Measurements from ENCODE around the gene CATSPERD. TPM values are rescaled to one million over a fixed set of nuclear protein-coding genes. Genes with fewer than 3 reads are reported as not detected.
A peak's percentile ranks its signal among the peaks of the same experiment; 100 is the strongest.

CATSPERD gene
- total RNA-seq, 1 experiment from 2014 or later: not detected

GRCh38 chr19:5789351-5789761 is 68.9 kb downstream of the CATSPERD start:
- Histone ChIP-seq H3K9me2 (replicated peaks; ENCODE audit: low read length) (no peaks in the 10 kb centered on the region), H3K4me2 (ENCODE audit: low read length) (no peak overlapping the region), H3K79me2 (ENCODE audit: low read length) (peaks cover 15% of the 10 kb centered on the region), H3K27ac (ENCODE audit: low read length) (no peak overlapping the region), H2AFZ (ENCODE audit: low read length) (no peak overlapping the region), H3K4me1 (ENCODE audit: insufficient read depth, low read length) (peaks cover 8% of the 10 kb centered on the region), H3K9ac (ENCODE audit: low read length) (no peak overlapping the region), H4K20me1 (ENCODE audit: low read length) (0 out of 2 replicates have a peak, but pooled peaks cover 4% of the 10 kb centered on the region), H3K4me3 (ENCODE audit: low read length) (peak overlapping the region; percentile 78), H3K9me3 (ENCODE audit: low read length) (no peaks in the 10 kb centered on the region), H3K27me3 (ENCODE audit: low read length) (no peaks in the 10 kb centered on the region), H3F3A (ENCODE audit: low read length, unreplicated experiment) (no peaks in the 10 kb centered on the region), H3K36me3 (ENCODE audit: low read depth, low read length) (peaks cover 45% of the 10 kb centered on the region)
- ATAC-seq (no peak), DNase-seq (no peak)
- POLR2A ChIA-PET (ENCODE audit: unreplicated experiment): no interaction called here
- CTCF ChIA-PET: no interaction called here
- TF ChIP-seq CTCF (conservative IDR thresholded peaks at IDR 0.05; ENCODE audit: low read depth, low read length): no peak
- no peak for TF ChIP-seq EZH2phosphoT487 (IDR thresholded peaks at IDR 0.05; ENCODE audit: borderline replicate concordance, low read length)
- no peak for TF ChIP-seq EZH2 (IDR thresholded peaks at IDR 0.05; ENCODE audit: low read length, unreplicated experiment)
- intact Hi-C loops (cut with micrococcal nuclease): no loop called here
- BruUV-seq (replicated peaks): no TSS peak

- DNase-seq: no peak
- TF ChIP-seq EZH2phosphoT487 (IDR thresholded peaks at IDR 0.05; ENCODE audit: borderline replicate concordance, low read length) (no peak), CTCF (conservative IDR thresholded peaks at IDR 0.05; ENCODE audit: low read depth, low read length) (no peak), EZH2 (IDR thresholded peaks at IDR 0.05; ENCODE audit: low read length, unreplicated experiment) (no peak)
- Histone ChIP-seq H3K9me2 (replicated peaks; ENCODE audit: low read length) (no peaks in the 10 kb centered on the region), H4K20me1 (ENCODE audit: low read length) (0 out of 2 replicates have a peak, but pooled peaks cover 4% of the 10 kb centered on the region), H3K9me3 (ENCODE audit: low read length) (no peaks in the 10 kb centered on the region), H3K36me3 (ENCODE audit: low read depth, low read length) (peaks cover 42% of the 10 kb centered on the region), H3K4me3 (ENCODE audit: low read length) (peak overlapping the region; percentile 78), H3K27ac (ENCODE audit: low read length) (no peak overlapping the region), H3K27me3 (ENCODE audit: low read length) (no peaks in the 10 kb centered on the region), H3K79me2 (ENCODE audit: low read length) (peaks cover 15% of the 10 kb centered on the region), H2AFZ (ENCODE audit: low read length) (no peak overlapping the region), H3K4me1 (ENCODE audit: insufficient read depth, low read length) (peaks cover 8% of the 10 kb centered on the region), H3K9ac (ENCODE audit: low read length) (peak overlapping the region; percentile 96), H3F3A (ENCODE audit: low read length, unreplicated experiment) (no peaks in the 10 kb centered on the region), H3K4me2 (ENCODE audit: low read length) (peak overlapping the region; percentile 86)
- BruUV-seq (replicated peaks): no TSS peak
- intact Hi-C loops (cut with micrococcal nuclease): loop anchor here (10.0 kb wide), 1 partner anchor 105 kb away; the partner anchor contains the start of genes HSD11B1L and MICOS13
- no peak for ATAC-seq
- ChIA-PET POLR2A (ENCODE audit: unreplicated experiment) (interaction anchor here (0.6 kb wide), 2 partner anchors 114 to 165 kb away, joined by 5 to 14 read pairs; partner anchors contain the start of gene NDUFA11), CTCF (no interaction called here)
Measured at GRCh38 chr19:5789886-5790558, 69.6 kb downstream of the CATSPERD start.
